Airway epithelial cell (primary cell): ENCODE measurements around the gene OR5H6. TPM values are rescaled to one million over a fixed set of nuclear protein-coding genes. Genes with fewer than 3 reads are reported as not detected.

Source experiments
- total RNA-seq: library from RNA; depleted of rRNA; stranded (reverse); fragments of >200 nt; gene quantifications from 2 replicates; pipeline ENCODE4 v1.2.3, GENCODE V29; 2015

Gene OR5H6
- total RNA-seq = not detected in 2 replicates

GRCh38 chr3:98263944-98264343 is at the start of gene OR5H6:
Gene OR5H6, plus strand, starts transcription at chr3:98264244. Its CDS starts 89 bp downstream, at chr3:98264333.

GRCh38 chr3:98282205-98282604 is 18.2 kb downstream of the OR5H6 start, which contains the start of gene OR5H2:
Gene OR5H2, plus strand, starts transcription at chr3:98282505. Its CDS starts 398 bp downstream, at chr3:98282903.

Other genes starting within 250 kb of the OR5H6 start
- not detected in 2 replicates for gene GABRR3, start 228.9 kb upstream of the OR5H6 start, total RNA-seq
- gene OR5AC2, start 177.1 kb upstream of the OR5H6 start, total RNA-seq = not detected in 2 replicates
- gene OR5H1, start 133.5 kb upstream of the OR5H6 start, total RNA-seq = not detected in 2 replicates
- gene OR5H14, start 116.8 kb upstream of the OR5H6 start, total RNA-seq = not detected in 2 replicates
- gene OR5H15, start 97.5 kb upstream of the OR5H6 start, total RNA-seq = not detected in 2 replicates
- not detected in 2 replicates for gene OR5H2, start 18.3 kb downstream of the OR5H6 start, total RNA-seq
- not detected in 2 replicates for gene OR5K4, start 89.6 kb downstream of the OR5H6 start, total RNA-seq
- gene OR5K3, start 126.4 kb downstream of the OR5H6 start, total RNA-seq = not detected in 2 replicates
- gene OR5K1, start 199.0 kb downstream of the OR5H6 start, total RNA-seq = not detected in 2 replicates
- gene OR5K2, start 233.4 kb downstream of the OR5H6 start, total RNA-seq = not detected in 2 replicates